NT2/D1 (cell line): ENCODE measurements around the gene KLHL8.

Source experiments
- DNase-seq: peaks from one replicate; pipeline ENCODE4 v3.0.0-alpha.2; 2011; ENCODE audit warnings: low read depth, low spot score
- H3K27me3 ChIP-seq: 2 replicates; pipeline ENCODE4 v1.6.0; 2011; ENCODE audit warnings: mild to moderate bottlenecking; ENCODE audit not compliant: insufficient read length, insufficient read depth
- H3K36me3 ChIP-seq: 2 replicates; pipeline ENCODE4 v1.6.1; 2011; ENCODE audit warnings: mild to moderate bottlenecking, low read length, mixed read lengths; ENCODE audit not compliant: insufficient read depth, insufficient read length
- H3K4me1 ChIP-seq: 2 replicates; pipeline ENCODE4 v1.5.1; 2011; ENCODE audit not compliant: insufficient read depth, insufficient read length
- H3K4me3 ChIP-seq: 2 replicates; pipeline ENCODE4 v1.5.1; 2011; ENCODE audit warnings: low read depth; ENCODE audit not compliant: insufficient read length
- H3K9ac ChIP-seq: 2 replicates; pipeline ENCODE4 v1.6.0; 2011; ENCODE audit warnings: low read depth; ENCODE audit not compliant: insufficient read length
- H3K9me3 ChIP-seq: 2 replicates; pipeline ENCODE4 v1.5.1; 2011; ENCODE audit warnings: mild to moderate bottlenecking, low read length; ENCODE audit not compliant: insufficient read depth
- SUZ12 ChIP-seq: IDR thresholded peaks from 2 replicates; pipeline ENCODE4 v1.6.1; 2011; ENCODE audit not compliant: insufficient read length, insufficient read depth; ENCODE audit errors: extremely low read depth
- YY1 ChIP-seq: IDR thresholded peaks from 2 replicates; pipeline ENCODE4 v1.6.1; 2011; ENCODE audit not compliant: insufficient read length, insufficient read depth
- ZNF274 ChIP-seq: IDR thresholded peaks from 2 replicates; pipeline ENCODE4 v1.6.1; 2011; ENCODE audit warnings: mild to moderate bottlenecking, low read depth, low read length

KLHL8 gene

GRCh38 chr4:87114245-87115062 is 106.0 kb downstream of the KLHL8 start:
- Histone ChIP-seq H3K4me1 (no peaks in the 10 kb centered on the region), H3K4me3 (no peak overlapping the region), H3K9me3 (no peaks in the 10 kb centered on the region), H3K27me3 (no peaks in the 10 kb centered on the region), H3K9ac (no peak overlapping the region), H3K36me3 (peaks cover 47% of the 10 kb centered on the region)
- DNase-seq = no peak
- TF ChIP-seq YY1 = no peak
- no peak for TF ChIP-seq SUZ12
- no peak for TF ChIP-seq ZNF274

DNA sequence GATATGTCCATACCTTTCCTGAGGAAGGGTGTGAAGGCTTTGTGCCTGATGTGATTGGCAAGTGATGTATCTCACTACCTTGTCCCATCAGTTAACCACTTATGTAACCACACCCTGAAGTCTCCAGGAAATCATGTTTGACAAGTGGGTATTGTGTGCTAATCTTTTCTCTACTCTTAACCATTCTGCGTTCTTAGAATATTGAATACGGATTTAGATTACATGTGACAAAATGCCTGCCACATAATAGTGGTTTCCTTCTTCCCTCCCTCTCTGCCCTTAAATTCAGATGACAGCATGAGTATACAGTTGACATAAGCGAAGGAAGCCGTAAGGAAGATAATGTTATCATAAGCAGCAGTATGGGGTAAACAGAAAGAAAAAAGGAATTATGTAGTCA is 108.4 kb downstream of the KLHL8 start:
- TF ChIP-seq YY1 = no peak
- no peak for TF ChIP-seq SUZ12
- no peak for TF ChIP-seq ZNF274
- Histone ChIP-seq H3K27me3 (no peaks in the 10 kb centered on the region), H3K9me3 (no peaks in the 10 kb centered on the region), H3K4me1 (no peaks in the 10 kb centered on the region), H3K4me3 (no peak overlapping the region), H3K36me3 (peaks cover 47% of the 10 kb centered on the region), H3K9ac (no peak overlapping the region)
- no peak for DNase-seq
